ENCODE data around the gene MOSMO.
A peak's percentile ranks its signal among the peaks of the same experiment; 100 is the strongest.

Gene MOSMO

DNA sequence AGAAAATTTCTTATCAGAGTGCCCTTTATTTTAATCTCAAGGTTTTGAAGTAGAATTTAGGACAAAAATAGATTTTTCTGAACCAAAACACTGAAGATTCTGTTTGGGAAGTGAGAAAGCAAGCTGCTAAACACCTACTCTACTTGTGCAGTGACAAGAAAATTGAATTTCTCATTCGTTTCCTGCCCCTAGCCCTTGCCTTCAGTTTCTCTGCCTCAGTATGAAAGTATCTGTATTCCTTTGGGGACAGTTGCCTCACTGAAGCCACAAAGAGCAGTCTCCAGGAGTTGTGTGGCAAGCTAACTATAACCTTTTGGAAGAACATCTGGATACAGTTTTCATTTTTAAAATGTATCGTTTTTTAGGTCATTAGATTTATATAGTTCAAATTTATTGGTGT is 19.7 kb downstream of the MOSMO start:
- peaks cover 34% of the 10 kb centered on the region for H3K4me1 ChIP-seq (ENCODE audit: low read length)
- H4K20me1 ChIP-seq (ENCODE audit: insufficient read depth, low read length) = peaks cover 5% of the 10 kb centered on the region; the same call in 1 of the 2 replicates
- H3K4me2 ChIP-seq (ENCODE audit: low read length) = peak overlapping the region; percentile 60
- TF ChIP-seq EZH2phosphoT487 (IDR thresholded peaks at IDR 0.05; ENCODE audit: low read depth) = no peak
- no peak overlapping the region for H2AFZ ChIP-seq (ENCODE audit: low read depth, low read length)
- H3K9me3 ChIP-seq (ENCODE audit: insufficient read depth, low read length) = no peaks in the 10 kb centered on the region; the same call in 1 of the 2 replicates
- peaks cover 14% of the 10 kb centered on the region for H3K36me3 ChIP-seq (replicated peaks; ENCODE audit: low read depth, low read length)
- peak overlapping the region; percentile 35 for H3K4me3 ChIP-seq (ENCODE audit: low read length)
- peaks cover 53% of the 10 kb centered on the region for H3K79me2 ChIP-seq (ENCODE audit: low read length)
- peak overlapping the region; percentile 32 for H3K27ac ChIP-seq (ENCODE audit: low read length)
- no peaks in the 10 kb centered on the region for H3K27me3 ChIP-seq (ENCODE audit: low read depth, low read length)
- peak overlapping the region; percentile 20; the same call in 1 of the 2 replicates for H3K9ac ChIP-seq (ENCODE audit: low read length)

- Histone ChIP-seq H3K9me3 (ENCODE audit: insufficient read depth, low read length) (no peaks in the 10 kb centered on the region; the same call in 1 of the 2 replicates), H3K36me3 (replicated peaks; ENCODE audit: low read depth, low read length) (peaks cover 23% of the 10 kb centered on the region), H3K4me2 (ENCODE audit: low read length) (no peak overlapping the region), H4K20me1 (ENCODE audit: insufficient read depth, low read length) (no peaks in the 10 kb centered on the region), H3K4me1 (ENCODE audit: low read length) (peaks cover 50% of the 10 kb centered on the region), H3K27me3 (ENCODE audit: low read depth, low read length) (no peaks in the 10 kb centered on the region), H3K27ac (ENCODE audit: low read length) (no peak overlapping the region), H3K4me3 (ENCODE audit: low read length) (no peak overlapping the region), H3K79me2 (ENCODE audit: low read length) (peaks cover 52% of the 10 kb centered on the region), H2AFZ (ENCODE audit: low read depth, low read length) (no peak overlapping the region), H3K9ac (ENCODE audit: low read length) (no peak overlapping the region)
- TF ChIP-seq EZH2phosphoT487 (IDR thresholded peaks at IDR 0.05; ENCODE audit: low read depth) (no peak), CTCF (IDR thresholded peaks at IDR 0.05; ENCODE audit: low read depth, low read length) (no peak)
These were observed 21.7 kb downstream of the MOSMO start for GRCh38 chr16:22029632-22030031.

DNA sequence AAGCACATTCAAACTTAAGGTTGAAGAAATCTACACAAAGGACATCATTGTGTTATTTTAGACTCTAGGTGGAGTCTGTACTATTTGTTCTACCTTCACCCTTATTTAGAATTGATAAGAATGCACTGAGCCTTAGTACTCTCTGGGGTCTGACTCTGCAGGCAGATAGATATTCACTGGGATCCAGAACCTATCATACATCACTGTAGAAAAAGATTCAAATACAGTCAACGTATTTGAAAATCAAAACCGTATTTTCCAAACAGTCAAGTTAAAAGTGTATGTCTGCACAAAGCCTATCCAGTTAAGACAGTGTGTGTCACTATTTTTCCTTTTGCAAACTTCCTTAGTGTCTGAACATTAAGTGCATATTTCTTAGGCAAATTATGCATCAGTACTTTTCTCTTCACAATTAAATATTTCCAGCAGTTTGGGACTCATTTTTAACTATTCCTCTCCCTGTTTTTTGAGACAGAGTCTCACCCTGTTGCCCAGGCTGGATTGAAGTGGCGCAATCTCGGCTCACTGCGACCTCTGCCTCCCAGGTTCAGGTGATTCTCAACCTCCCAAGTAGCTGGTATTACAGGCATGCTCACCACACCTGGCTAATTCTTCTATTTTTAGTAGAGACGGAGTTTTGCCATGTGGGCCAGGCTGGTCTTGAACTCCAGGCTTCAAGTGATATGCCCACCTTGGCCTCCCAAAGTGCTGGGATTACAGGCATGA is 22.3 kb downstream of the MOSMO start:
- H3K9ac ChIP-seq (ENCODE audit: low read length) = no peak overlapping the region
- no peak overlapping the region for H3K4me3 ChIP-seq (ENCODE audit: low read length)
- no peaks in the 10 kb centered on the region for H4K20me1 ChIP-seq (ENCODE audit: insufficient read depth, low read length)
- no peaks in the 10 kb centered on the region for H3K27me3 ChIP-seq (ENCODE audit: low read depth, low read length)
- peaks cover 23% of the 10 kb centered on the region for H3K36me3 ChIP-seq (replicated peaks; ENCODE audit: low read depth, low read length)
- H3K4me1 ChIP-seq (ENCODE audit: low read length) = peaks cover 55% of the 10 kb centered on the region
- H3K79me2 ChIP-seq (ENCODE audit: low read length) = peaks cover 48% of the 10 kb centered on the region
- H2AFZ ChIP-seq (ENCODE audit: low read depth, low read length) = no peak overlapping the region
- H3K9me3 ChIP-seq (ENCODE audit: insufficient read depth, low read length) = no peaks in the 10 kb centered on the region; the same call in 1 of the 2 replicates
- H3K4me2 ChIP-seq (ENCODE audit: low read length) = no peak overlapping the region
- no peak overlapping the region for H3K27ac ChIP-seq (ENCODE audit: low read length)
- TF ChIP-seq EZH2phosphoT487 (IDR thresholded peaks at IDR 0.05; ENCODE audit: low read depth) (no peak), CTCF (IDR thresholded peaks at IDR 0.05; ENCODE audit: low read depth, low read length) (no peak)

DNA sequence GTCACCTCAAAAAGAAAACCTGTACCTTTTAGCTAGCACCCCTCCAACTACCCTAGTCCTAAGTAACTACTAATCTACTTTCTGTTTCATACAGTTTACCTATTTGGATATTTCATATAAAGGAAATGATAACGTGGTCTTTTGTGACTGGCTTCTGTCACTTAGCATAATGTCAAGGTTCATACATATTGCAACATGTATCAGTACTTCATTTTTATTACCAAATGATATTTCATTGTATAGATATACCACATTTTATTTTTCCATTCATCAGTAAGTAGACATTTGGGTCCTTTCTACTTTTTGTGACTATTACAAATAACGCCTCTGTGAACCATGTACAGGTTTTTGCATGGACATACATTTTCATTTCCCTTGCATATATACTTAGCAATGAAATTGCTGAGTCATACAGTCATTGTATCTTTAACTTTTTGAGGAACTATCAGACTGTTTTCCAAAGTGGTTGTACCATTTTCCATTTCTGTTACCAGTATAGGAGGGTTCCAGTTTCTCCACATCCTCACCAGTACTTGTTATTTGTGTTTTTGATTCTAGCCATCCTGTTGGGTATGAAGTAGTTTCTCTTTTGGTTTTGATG is 23.7 kb downstream of the MOSMO start:
- H4K20me1 ChIP-seq (ENCODE audit: insufficient read depth, low read length) = no peaks in the 10 kb centered on the region
- H3K27me3 ChIP-seq (ENCODE audit: low read depth, low read length) = no peaks in the 10 kb centered on the region
- no peaks in the 10 kb centered on the region; the same call in 1 of the 2 replicates for H3K9me3 ChIP-seq (ENCODE audit: insufficient read depth, low read length)
- H3K79me2 ChIP-seq (ENCODE audit: low read length) = peaks cover 43% of the 10 kb centered on the region
- H3K4me1 ChIP-seq (ENCODE audit: low read length) = peaks cover 50% of the 10 kb centered on the region
- H3K4me3 ChIP-seq (ENCODE audit: low read length) = no peak overlapping the region
- H3K27ac ChIP-seq (ENCODE audit: low read length) = no peak overlapping the region
- no peak overlapping the region for H3K9ac ChIP-seq (ENCODE audit: low read length)
- peaks cover 23% of the 10 kb centered on the region for H3K36me3 ChIP-seq (replicated peaks; ENCODE audit: low read depth, low read length)
- H2AFZ ChIP-seq (ENCODE audit: low read depth, low read length) = no peak overlapping the region
- TF ChIP-seq EZH2phosphoT487 (IDR thresholded peaks at IDR 0.05; ENCODE audit: low read depth) = no peak
- TF ChIP-seq CTCF (IDR thresholded peaks at IDR 0.05; ENCODE audit: low read depth, low read length) = no peak
- H3K4me2 ChIP-seq (ENCODE audit: low read length) = no peak overlapping the region
